Measurements from ENCODE around the gene MAL. TPM values are rescaled to one million over a fixed set of nuclear protein-coding genes. Genes with fewer than 3 reads are reported as not detected.

Gene MAL
- total RNA-seq, 1 donor from 2014 or later, result not detected

DNA sequence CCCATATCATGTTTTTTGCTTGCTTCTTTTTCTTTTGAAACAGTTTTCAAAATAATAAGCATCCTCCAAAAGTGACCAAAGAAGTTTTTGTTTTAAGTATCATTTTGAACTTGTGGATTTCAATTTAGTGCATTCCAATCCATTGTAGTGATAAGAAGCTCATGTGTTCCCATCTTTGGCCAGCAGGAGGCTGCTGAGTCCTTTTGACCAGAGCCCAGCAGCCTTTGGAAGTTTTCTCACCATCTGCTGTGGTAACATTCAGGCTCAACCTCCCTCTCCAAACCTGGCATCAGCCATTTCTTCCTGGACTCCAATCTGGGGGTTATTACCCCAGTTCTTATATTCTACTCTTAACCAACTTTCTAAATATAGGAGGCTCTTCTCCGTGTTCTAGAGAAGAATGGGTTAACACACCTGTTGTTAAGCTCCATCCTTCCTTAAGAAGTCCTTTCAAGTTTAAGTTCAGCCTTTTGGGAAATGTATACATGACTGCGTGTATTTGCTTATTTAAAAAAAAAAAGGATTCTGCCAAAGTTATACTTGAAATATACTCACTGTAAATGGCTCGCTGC lies 39.0 kb upstream of the MAL start:
- Mint-ChIP-seq H3K27me3 (ENCODE audit: low read depth) (peaks cover 31% of the 10 kb centered on the region), H3K36me3 (ENCODE audit: low read depth) (no peaks in the 10 kb centered on the region), H3K4me3 (ENCODE audit: unreplicated experiment) (no peak overlapping the region), H3K9me3 (ENCODE audit: low read depth) (no peaks in the 10 kb centered on the region), H3K27ac (ENCODE audit: unreplicated experiment) (no peak overlapping the region), H3K4me1 (ENCODE audit: low read depth) (peaks cover 5% of the 10 kb centered on the region)
- DNase-seq (ENCODE audit: low spot score), result no peak
- TF ChIP-seq, protein P1, sequence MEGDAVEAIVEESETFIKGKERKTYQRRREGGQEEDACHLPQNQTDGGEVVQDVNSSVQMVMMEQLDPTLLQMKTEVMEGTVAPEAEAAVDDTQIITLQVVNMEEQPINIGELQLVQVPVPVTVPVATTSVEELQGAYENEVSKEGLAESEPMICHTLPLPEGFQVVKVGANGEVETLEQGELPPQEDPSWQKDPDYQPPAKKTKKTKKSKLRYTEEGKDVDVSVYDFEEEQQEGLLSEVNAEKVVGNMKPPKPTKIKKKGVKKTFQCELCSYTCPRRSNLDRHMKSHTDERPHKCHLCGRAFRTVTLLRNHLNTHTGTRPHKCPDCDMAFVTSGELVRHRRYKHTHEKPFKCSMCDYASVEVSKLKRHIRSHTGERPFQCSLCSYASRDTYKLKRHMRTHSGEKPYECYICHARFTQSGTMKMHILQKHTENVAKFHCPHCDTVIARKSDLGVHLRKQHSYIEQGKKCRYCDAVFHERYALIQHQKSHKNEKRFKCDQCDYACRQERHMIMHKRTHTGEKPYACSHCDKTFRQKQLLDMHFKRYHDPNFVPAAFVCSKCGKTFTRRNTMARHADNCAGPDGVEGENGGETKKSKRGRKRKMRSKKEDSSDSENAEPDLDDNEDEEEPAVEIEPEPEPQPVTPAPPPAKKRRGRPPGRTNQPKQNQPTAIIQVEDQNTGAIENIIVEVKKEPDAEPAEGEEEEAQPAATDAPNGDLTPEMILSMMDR (IDR thresholded peaks at IDR 0.05), result peak; percentile 84

DNA sequence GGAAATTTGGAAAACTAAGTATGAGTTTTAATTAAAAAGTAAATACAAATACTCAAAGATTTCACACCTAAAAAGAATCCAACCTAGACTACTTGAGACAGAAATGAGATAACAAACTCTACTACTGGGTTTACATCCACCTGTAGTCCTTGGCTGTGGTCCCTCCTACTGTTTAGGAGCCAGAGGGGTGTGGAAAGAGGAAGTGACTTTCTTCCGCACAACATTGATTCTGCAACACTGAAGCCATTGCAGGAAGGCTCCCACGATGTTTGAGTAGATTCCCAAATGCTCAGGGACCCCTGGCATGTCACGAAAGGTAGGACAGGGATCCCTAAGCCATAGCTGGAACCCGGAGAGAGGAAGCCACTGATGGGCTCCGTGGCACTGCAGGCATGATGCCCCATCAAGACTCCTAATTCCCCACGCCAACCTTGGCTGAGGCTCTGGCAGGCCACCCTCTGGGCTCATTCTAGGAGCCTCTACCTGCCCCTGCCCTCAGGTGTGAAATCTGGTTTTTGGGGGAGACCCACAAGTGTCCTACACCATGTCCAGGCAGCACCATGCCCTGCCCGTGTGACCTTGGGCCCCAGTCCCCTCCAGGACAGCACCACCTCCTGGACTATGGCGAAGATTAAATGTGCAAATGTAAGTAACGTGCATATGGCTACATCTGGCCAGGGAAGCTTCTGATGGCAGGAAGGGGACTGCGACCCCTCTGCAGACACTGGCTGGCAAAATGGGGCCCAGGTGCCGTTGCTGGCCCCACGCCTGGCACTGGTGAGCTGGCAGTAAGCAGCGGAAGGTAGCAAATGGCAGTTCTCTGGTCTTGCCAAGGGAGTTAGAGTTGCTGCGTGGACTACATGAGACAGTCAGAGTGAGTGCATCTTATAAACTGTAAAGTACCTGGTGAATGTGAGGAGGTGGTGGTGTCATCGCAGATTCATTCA lies 38.2 kb upstream of the MAL start:
- Mint-ChIP-seq H3K27ac (ENCODE audit: unreplicated experiment) (no peak overlapping the region), H3K27me3 (ENCODE audit: low read depth) (peaks cover 37% of the 10 kb centered on the region), H3K4me3 (ENCODE audit: unreplicated experiment) (no peak overlapping the region), H3K36me3 (ENCODE audit: low read depth) (no peaks in the 10 kb centered on the region), H3K4me1 (ENCODE audit: low read depth) (peaks cover 5% of the 10 kb centered on the region), H3K9me3 (ENCODE audit: low read depth) (no peaks in the 10 kb centered on the region)
- no peak for DNase-seq (ENCODE audit: low spot score)
- TF ChIP-seq, protein P1 (IDR thresholded peaks at IDR 0.05), result no peak

DNA sequence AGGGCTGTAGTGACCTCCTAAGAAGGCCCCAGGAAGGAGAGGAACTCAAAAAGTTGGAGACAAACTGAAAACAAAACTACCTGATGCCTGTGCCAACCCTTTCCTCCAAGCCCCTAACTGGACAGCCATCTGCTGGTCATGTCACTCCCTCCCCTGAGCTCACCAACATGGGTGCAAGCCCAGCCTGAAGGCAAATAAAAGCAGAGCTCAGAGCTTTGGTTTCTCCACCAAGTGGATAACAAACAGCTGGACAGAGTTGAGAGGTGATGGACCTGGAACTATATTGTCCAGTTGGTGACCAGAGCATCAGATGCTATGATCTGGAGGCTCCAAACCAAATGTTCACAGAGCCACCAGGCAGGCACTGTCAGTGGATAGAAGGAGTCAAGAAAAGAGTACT lies 34.6 kb upstream of the MAL start:
- H3K27me3 Mint-ChIP-seq (ENCODE audit: low read depth), result peaks cover 44% of the 10 kb centered on the region
- TF ChIP-seq, protein P1 (IDR thresholded peaks at IDR 0.05), result no peak

DNA sequence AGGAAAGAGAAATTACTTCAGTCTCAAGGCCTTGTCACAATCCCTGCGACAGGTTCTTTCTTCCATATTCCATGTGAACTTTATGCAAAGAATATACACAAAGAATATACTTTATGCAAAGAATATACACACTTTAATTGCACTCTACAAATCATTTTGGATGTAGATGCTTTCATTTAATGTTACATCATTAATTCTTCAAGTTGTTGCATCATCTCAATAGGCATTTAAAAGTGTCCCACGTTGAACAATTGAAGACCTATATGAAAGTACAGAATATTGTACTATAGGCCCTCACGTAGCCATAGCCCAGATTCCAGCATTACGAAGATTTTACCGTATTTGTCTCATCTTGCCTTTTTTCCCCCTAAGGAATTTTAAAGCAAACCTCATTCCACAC lies 33.1 kb upstream of the MAL start:
- DNase-seq (ENCODE audit: low spot score), result no peak
- no peaks in the 10 kb centered on the region for H3K36me3 Mint-ChIP-seq (ENCODE audit: low read depth)
- TF ChIP-seq, protein P1 (IDR thresholded peaks at IDR 0.05), result no peak
- no peaks in the 10 kb centered on the region for H3K4me1 Mint-ChIP-seq (ENCODE audit: low read depth)
- H3K27me3 Mint-ChIP-seq (ENCODE audit: low read depth), result peaks cover 52% of the 10 kb centered on the region
- H3K9me3 Mint-ChIP-seq (ENCODE audit: low read depth), result no peaks in the 10 kb centered on the region
- no peak overlapping the region for H3K4me3 Mint-ChIP-seq (ENCODE audit: unreplicated experiment)
- no peak overlapping the region for H3K27ac Mint-ChIP-seq (ENCODE audit: unreplicated experiment)

More for the DNA sequence above, 34.6 kb upstream of the MAL start:
- H3K27ac Mint-ChIP-seq (ENCODE audit: unreplicated experiment), result no peak overlapping the region
- DNase-seq (ENCODE audit: low spot score), result no peak
- H3K36me3 Mint-ChIP-seq (ENCODE audit: low read depth), result no peaks in the 10 kb centered on the region
- H3K4me3 Mint-ChIP-seq (ENCODE audit: unreplicated experiment), result no peak overlapping the region
- no peaks in the 10 kb centered on the region for H3K9me3 Mint-ChIP-seq (ENCODE audit: low read depth)
- no peaks in the 10 kb centered on the region for H3K4me1 Mint-ChIP-seq (ENCODE audit: low read depth)

- Mint-ChIP-seq H3K27ac (ENCODE audit: unreplicated experiment) (no peak overlapping the region), H3K4me3 (ENCODE audit: unreplicated experiment) (no peak overlapping the region), H3K9me3 (ENCODE audit: low read depth) (no peaks in the 10 kb centered on the region), H3K36me3 (ENCODE audit: low read depth) (no peaks in the 10 kb centered on the region), H3K27me3 (ENCODE audit: low read depth) (peaks cover 47% of the 10 kb centered on the region), H3K4me1 (ENCODE audit: low read depth) (no peaks in the 10 kb centered on the region)
- TF ChIP-seq, protein P1 (IDR thresholded peaks at IDR 0.05), result no peak
- DNase-seq (ENCODE audit: low spot score), result peak; percentile 78
Observed at GRCh38 chr2:94993176-94994062, 32.1 kb upstream of the MAL start.

Data from chondrocyte (in vitro differentiated cells).